PC-9 (cell line): ENCODE measurements around the gene ATP8B1.

ENCODE experiments used
- EZH2 ChIP-seq: fragments of 200-600 bp; sonication (generic); IDR thresholded peaks from 2 replicates; pipeline ENCODE4 v1.8.0; 2017; ENCODE audit warnings: antibody characterized with exemption, low read depth
- TF ChIP-seq, protein P1 (sequence below): fragments of 200-600 bp; sonication (generic); conservative IDR thresholded peaks from 2 replicates; pipeline ENCODE4 v1.6.1; 2017; ENCODE audit warnings: mixed run types, antibody characterized with exemption, mild to moderate bottlenecking, moderate library complexity

DNA sequence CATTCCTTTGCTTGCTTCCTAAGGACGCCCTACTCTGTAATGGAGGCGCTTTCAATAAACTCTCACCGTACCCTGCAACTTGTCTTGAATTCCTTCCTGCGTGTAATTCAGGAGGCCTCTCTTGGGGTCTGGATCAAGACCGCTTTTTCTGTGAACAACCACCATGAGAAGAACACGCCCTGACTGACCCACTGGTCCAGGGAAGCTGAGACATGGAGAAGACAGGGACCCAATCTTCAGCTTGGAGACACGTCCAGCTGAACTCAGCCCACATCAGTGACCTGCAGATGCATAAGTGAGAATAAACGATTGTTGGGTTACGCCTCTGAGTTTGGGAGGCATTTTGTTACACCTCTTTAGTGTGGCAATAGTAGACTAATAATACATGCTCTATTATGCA, 173.7 kb downstream of the ATP8B1 start:
- TF ChIP-seq, protein P1, sequence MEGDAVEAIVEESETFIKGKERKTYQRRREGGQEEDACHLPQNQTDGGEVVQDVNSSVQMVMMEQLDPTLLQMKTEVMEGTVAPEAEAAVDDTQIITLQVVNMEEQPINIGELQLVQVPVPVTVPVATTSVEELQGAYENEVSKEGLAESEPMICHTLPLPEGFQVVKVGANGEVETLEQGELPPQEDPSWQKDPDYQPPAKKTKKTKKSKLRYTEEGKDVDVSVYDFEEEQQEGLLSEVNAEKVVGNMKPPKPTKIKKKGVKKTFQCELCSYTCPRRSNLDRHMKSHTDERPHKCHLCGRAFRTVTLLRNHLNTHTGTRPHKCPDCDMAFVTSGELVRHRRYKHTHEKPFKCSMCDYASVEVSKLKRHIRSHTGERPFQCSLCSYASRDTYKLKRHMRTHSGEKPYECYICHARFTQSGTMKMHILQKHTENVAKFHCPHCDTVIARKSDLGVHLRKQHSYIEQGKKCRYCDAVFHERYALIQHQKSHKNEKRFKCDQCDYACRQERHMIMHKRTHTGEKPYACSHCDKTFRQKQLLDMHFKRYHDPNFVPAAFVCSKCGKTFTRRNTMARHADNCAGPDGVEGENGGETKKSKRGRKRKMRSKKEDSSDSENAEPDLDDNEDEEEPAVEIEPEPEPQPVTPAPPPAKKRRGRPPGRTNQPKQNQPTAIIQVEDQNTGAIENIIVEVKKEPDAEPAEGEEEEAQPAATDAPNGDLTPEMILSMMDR: no peak
- no peak for TF ChIP-seq EZH2
